ENCODE data around the gene FABP2. TPM values are rescaled to one million over a fixed set of nuclear protein-coding genes. Genes with fewer than 3 reads are reported as not detected.
"Not testable (repeated sequence)": the region's sequence is repeated elsewhere in the genome, so short reads cannot be mapped to it uniquely, and the experiment has no call there.

FABP2 gene
- total RNA-seq, 1 experiment from 2014 or later, result not detected

GRCh38 chr4:119310826-119311225, 11.1 kb downstream of the FABP2 start:
- no peak for DNase-seq (ENCODE audit: low spot score)

- DNase-seq (ENCODE audit: low spot score), result no peak
These were observed 14.3 kb downstream of the FABP2 start for GRCh38 chr4:119307606-119308005.

- no peak for DNase-seq (ENCODE audit: low spot score)
These were observed 17.5 kb downstream of the FABP2 start for GRCh38 chr4:119304431-119304830.

- no peak for DNase-seq (ENCODE audit: low spot score)
These were observed 18.2 kb downstream of the FABP2 start for GRCh38 chr4:119303587-119304305.

GRCh38 chr4:119302073-119302832, 19.7 kb downstream of the FABP2 start:
- DNase-seq (ENCODE audit: low spot score), result no peak

GRCh38 chr4:119300101-119300978, 21.6 kb downstream of the FABP2 start:
- peak; percentile 85 for DNase-seq (ENCODE audit: low spot score)

- DNase-seq (ENCODE audit: low spot score), result no peak
These were observed 22.2 kb downstream of the FABP2 start for GRCh38 chr4:119299741-119300100.

GRCh38 chr4:119299260-119299671, 22.7 kb downstream of the FABP2 start:
- DNase-seq (ENCODE audit: low spot score), result no peak

- DNase-seq (ENCODE audit: low spot score), result no peak
These were observed 24.1 kb downstream of the FABP2 start for GRCh38 chr4:119297795-119298194.

GRCh38 chr4:119296356-119296755, 25.6 kb downstream of the FABP2 start:
- no peak for DNase-seq (ENCODE audit: low spot score)

GRCh38 chr4:119290598-119290997, 31.3 kb downstream of the FABP2 start:
- DNase-seq (ENCODE audit: low spot score), result no peak

GRCh38 chr4:119289313-119289712, 32.6 kb downstream of the FABP2 start:
- no peak for DNase-seq (ENCODE audit: low spot score)

- DNase-seq (ENCODE audit: low spot score), result peak; percentile 32
These were observed 35.4 kb downstream of the FABP2 start for GRCh38 chr4:119286377-119287002.

- peak; percentile 23 for DNase-seq (ENCODE audit: low spot score)
These were observed 36.8 kb downstream of the FABP2 start for GRCh38 chr4:119284876-119285780.

GRCh38 chr4:119281393-119281792, 40.5 kb downstream of the FABP2 start:
- no peak for DNase-seq (ENCODE audit: low spot score)

GRCh38 chr4:119279945-119280344, 42.0 kb downstream of the FABP2 start:
- DNase-seq (ENCODE audit: low spot score), result not testable (repeated sequence)

GRCh38 chr4:119279541-119279940, 42.4 kb downstream of the FABP2 start:
- DNase-seq (ENCODE audit: low spot score), result not testable (repeated sequence)

GRCh38 chr4:119271361-119272085, 50.4 kb downstream of the FABP2 start:
- DNase-seq (ENCODE audit: low spot score), result no peak

GRCh38 chr4:119268466-119268865, 53.5 kb downstream of the FABP2 start:
- no peak for DNase-seq (ENCODE audit: low spot score)

Data from H4 (cell line).